Activated CD8-positive, alpha-beta memory T cell treated with anti-CD3 and anti-CD28 coated beads, Interleukin-2, amount 50 U/mL, for 24 hours (primary cell): ENCODE results near the gene INPP1.
"Not testable (repeated sequence)": the region's sequence is repeated elsewhere in the genome, so short reads cannot be mapped to it uniquely, and the experiment has no call there.

ENCODE experiments used
- DNase-seq: peaks from one replicate; pipeline ENCODE4 v3.0.0-alpha.2; 2020; ENCODE audit errors: extremely low read depth

The INPP1 gene

DNA sequence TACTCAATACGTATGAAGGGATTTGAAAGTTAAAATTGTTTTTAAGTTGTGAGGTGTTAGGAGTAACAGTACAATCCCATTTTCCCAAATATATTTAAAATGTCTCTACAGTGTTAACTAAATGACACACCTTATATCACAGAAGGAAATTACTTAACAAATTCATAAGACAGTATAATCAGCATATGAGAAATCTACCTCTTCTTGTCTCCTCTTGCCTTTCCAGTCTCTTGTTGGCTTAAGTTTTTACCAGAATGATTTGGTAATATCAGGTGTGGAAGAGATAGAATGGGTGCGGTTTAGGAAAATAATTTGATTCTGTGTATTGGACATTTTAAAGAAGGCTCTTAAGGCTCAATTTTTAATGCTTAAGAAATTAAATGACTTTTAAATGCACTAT, 9.5 kb upstream of the INPP1 start:
- DNase-seq = no peak

DNA sequence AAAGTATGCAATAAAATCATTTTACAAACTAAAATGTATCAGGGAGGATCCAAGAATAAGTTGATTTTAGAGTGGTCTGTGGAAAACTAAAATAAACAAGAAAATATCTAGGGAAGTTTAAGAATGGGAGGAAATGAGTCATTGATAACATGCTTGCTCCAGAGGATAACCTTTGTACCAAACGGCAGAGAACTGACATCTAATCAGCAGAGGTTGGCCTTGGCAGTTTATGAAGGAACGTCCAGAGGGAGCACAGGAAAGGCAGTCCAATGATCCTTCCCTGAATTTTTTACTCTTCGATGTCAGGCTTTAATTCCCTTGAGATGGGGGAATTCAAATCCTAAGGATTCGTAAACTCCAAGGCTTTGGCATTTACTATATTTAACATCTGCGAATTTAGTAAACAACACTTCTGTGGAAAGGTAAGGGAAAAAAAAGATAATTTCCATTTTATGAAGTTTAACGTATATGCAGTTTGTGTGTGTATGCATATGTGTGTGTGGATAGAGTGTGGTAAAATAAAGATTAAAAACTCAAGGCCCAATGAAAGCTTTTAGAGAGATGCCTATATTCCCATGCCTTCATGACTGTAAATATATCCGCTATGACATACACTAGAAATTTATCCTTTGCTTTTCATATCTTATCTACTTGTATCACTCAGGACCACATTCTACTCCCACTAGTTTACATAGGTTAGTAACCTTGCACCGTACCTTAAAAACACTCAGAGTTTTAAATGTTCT, 8.7 kb upstream of the INPP1 start:
- no peak for DNase-seq

DNA sequence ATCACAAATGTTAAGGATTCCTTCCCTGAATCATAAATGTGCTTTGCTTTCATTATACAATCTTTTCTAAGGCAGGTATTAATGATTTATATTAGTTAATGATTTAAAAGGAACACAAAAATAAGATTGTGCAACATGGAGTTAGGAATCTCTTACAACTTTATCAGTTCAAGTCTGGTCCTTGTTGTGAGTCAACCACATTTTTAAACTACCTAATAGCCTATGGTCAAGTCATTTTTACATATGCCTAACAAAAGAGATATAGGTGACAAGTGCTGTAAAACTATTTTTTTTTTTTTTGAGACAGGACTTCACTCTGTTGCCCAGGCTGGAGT, 8.2 kb upstream of the INPP1 start:
- no peak for DNase-seq

DNA sequence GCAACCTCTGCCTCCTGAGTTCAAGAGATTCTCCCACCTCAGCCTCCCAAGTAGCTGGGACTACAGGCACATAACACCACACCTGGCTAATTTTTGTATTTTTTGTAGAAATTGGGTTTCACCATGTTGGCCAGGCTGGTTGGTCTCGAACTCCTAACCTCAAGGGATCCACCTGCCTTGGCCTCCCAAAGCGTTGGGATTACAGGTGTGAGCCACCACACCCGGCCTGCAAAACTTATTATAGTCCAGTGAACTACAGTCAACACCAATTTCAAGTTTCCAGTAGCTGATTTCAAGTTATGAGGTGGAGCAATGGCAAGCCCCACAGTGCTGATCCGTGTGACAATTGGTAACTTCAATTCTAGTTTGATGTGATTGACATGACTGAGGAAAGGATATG, 7.8 kb upstream of the INPP1 start:
- DNase-seq = not testable (repeated sequence)

DNA sequence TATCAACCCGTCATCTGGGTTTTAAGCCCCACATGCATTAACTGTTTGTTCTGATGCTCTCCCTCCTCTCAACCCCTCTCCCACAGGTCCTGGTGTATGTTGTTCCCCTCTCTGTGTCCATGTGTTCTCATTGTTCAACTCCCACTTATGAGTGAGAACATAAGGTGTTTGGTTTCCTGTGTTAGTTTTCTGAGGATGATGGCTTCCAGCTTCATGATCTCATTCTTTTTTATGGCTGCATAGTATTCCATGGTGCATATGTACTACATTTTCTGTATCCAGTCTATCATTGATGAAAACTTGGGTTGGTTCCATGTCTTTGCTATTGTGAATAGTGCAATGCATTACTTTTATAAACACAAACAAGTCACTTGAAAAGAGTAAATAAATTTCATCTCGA, 7.0 kb upstream of the INPP1 start:
- DNase-seq = no peak

DNA sequence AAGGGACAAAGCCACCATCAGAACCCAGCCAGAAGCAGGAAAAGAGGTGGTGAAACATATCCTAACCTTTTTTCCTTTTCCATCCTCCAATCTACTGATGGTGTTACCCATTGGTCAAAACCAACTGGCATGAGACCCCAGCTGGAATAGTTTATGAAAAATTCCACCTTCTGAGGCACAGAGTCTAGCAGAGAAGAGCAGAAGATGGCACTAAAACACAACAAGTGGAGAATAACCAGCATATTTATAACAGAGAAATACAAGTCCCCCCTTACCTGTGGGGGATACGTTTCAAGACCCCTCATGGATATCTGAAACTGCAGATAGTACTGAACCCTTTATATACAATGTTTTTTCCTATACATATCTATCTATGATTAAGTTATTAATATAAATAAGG, 4.9 kb upstream of the INPP1 start:
- DNase-seq = no peak

DNA sequence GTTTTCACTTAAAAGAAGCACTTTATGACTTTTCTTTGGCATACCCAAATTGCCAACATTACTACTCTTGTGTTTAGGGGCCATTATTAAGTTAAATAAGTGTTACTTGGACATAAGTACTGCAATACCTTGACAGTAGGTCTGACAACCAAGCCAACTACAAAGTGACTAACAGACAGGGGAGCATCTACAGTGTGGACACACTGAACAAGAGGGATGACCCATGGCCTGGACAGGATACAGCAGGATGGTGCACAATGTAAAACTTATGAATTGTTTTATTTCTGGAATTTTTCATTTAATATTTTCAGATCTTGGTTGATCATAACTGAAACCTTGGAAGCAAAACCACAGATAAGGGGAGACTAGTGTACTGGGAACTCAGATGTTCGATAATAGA, 4.0 kb upstream of the INPP1 start:
- no peak for DNase-seq

DNA sequence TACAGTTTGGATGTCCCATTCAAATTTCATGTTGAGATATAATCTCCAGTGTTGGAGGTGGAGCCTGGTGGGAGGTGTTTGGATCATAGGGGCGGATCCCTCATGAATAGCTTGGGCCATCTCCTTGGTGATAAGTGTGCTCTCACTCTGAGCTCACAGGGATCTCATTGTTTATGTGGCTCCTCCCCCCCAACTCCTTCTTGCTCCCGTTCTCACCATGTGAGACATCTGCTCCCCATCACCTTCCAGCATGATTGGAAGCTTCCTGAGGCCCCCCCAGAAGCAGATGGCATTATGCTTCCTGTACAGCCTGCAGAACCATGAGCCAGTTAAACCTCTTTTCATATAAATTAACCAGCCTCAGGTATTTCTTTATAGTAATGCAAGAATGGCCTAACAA, 3.0 kb upstream of the INPP1 start:
- DNase-seq = no peak

DNA sequence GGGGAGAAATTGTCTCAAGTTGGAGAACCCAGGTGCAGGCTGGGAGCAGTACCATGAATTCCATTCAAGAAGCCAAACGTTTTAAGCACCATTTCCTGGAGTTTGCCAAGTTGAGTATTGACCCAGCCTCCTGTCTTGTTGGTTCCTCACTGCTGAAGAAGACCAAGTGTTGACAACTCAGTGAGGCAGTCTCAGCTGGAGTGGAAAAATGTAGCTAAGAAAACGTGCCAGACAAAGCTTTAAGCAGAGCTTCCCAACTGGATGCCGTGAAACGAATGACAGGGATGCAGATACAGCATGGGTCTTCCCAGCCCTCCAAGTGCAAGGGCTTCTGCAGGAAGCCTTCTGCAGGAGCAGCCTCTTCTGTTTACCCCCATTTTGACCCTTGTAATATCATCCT, 778 bp upstream of the INPP1 start:
- no peak for DNase-seq

DNA sequence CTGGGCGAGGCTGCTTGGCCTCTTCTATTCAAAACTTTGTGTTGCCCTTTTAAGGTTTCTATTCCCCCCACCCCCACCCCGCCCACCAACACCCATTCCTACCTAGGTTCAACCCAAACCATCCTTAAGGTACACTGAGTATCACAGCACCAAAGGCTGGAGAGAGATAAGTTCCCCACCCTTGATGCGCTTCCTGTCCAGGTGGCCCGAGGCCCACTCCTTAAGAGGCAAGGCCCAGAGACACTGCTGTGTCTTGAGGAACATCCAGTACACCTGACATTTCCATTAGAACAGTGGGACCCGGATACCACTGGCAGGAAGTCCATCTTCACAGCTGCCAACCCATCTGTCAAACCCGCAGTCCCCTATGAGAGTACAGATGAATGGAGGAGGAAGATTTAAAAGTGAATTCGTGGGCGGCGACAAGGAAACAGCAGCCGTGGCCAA, 277 bp upstream of the INPP1 start:
- no peak for DNase-seq

DNA sequence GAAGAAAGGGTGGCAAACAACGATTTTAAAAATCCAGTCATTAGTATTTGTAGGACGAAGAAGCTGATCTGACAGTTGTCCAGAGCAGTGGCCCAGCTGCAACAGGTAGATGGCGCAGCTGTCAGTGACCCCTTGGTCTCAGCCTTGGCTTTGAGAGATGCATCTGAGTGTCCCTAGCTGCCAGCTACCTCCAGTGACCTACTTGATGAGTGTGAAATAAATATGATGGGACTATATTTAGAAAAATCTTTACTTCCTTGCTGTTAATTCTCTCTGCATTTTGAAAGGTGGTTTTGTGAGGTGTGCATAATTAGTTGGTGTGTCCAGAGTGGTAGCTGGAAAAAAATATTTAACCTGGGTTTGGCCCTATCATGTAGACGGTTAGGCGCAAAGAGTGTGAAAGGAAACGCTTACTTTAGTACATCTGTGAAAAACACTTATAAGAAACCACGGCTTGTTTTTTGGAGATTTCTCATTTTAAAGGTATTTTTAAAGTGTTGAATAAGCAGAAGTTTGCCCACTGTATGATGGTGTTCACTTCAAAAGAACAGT, 963 bp downstream of the INPP1 start:
- no peak for DNase-seq

DNA sequence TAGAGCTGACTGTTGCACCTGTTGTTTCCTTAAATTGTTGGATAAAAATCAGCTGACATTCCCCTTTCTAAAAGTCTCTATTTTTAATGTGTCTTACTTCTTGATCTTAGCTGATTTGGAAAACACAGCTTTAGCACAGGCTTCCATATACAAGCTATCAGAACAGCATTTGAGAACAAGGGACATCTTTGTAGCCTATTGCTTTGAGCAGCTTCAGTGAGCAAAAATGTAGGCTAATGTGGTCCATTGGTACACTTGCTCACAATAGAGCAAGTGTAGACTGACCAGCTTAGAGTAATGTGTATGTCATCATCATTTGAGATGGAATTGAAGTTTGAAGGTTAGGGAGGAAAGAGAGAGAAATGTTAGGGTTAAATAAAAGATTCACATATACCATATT, 7.0 kb downstream of the INPP1 start:
- no peak for DNase-seq

DNA sequence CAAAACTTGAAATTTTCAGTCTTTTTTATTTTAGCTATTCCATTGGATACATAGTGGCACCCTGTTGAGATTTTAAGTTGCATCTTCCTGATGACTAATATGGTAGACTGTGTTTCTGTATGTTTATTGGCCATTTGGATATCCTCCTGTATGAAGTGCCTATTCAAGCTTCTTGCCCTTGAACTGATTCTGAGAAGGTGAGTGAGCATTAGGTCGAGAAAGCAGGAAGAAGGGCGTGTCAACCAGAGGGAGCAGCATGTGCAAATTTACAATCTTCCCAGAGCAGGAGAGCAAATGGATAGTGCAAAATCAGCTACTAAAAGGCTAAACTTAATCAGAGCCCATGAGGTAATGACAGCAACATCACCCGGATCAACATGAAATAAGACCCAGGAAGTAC, 8.6 kb downstream of the INPP1 start:
- no peak for DNase-seq

DNA sequence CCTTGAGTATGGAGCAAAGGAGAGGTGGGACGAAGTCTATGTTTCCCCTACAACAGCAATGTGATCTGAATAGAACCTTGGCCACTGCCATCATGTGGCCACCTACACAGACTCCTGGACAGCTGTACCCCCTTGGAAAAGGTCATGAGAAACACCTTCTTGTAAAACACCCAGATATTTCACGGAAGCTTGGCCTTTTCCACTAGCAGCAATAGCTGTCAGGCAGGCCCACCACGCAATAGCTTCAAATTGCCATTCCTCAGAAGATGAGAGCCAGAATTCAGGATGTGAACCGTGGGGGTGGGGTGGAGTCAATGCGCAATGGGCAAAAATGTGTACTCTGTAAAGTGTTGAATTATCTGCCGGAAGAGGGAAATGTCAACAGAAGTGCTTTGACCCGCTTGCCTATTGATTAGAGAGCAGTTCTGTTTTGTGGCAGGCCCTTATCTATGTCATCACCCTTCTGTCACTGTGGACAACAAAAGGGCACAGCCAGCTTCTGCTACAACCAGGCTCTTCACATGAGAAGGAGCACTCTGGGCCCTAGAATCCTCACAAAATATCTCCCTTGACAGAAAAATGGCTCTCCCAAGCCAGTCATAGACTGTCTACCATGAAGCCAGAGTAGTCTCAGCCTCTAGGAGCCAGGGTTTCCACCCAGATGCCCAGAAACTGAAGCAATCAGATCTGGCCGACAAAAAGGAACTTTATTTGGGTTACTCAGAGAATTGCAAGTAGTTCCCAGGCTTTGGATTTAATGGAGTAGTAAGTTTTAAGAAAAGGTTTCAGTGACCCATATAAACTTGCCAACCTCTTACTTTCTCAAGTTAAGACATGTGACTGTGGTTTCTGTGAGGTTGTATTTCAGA, 9.5 kb downstream of the INPP1 start:
- no peak for DNase-seq

DNA sequence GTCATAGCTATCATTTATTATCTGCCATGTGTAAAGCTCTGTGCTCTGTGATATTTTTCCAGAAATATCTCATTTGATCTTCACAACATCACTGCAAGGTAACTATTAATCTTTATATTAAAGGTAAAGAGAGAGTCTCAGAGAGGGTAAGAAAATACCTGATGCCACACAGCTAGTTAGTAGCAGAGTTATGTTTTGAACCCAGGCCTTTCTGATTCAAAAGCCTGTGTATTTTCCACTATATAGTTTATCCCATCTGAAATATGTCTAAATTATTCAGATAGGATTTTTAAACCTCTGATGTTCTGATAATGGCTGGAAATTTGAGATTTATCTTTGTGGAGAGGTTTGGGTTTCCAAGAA, 10.1 kb downstream of the INPP1 start:
- DNase-seq = no peak

DNA sequence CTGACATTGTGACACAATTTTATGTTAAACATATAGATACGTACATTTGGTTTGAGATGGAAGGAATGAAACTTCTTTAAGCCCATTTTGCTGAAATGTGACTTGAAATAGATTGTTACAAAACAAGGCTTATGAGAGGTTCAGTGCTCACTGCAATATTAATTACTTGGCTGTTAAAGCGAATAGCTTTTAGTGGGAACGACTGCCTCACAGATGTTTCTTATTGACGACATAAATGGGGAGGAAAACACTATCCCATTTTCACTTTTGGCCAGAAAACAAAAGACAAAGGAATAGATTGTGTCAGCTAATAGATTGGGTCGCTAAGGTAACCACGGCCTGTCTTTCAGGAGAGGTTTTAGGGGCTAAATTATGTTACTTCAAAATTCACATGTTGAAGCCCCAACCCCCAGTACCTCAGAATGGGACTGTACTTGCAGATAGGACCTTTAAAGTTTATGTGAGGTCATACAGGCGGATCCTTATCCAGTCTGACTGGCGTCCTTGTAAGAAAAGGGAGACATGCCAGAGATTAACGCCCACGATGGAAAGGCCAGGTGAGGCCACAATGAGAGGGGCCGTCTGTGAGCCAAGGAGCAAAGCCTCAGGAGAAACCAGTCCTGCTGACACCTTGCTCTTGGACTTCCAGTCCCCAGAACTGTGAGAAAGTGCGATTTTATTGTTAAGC, 10.8 kb downstream of the INPP1 start:
- no peak for DNase-seq

DNA sequence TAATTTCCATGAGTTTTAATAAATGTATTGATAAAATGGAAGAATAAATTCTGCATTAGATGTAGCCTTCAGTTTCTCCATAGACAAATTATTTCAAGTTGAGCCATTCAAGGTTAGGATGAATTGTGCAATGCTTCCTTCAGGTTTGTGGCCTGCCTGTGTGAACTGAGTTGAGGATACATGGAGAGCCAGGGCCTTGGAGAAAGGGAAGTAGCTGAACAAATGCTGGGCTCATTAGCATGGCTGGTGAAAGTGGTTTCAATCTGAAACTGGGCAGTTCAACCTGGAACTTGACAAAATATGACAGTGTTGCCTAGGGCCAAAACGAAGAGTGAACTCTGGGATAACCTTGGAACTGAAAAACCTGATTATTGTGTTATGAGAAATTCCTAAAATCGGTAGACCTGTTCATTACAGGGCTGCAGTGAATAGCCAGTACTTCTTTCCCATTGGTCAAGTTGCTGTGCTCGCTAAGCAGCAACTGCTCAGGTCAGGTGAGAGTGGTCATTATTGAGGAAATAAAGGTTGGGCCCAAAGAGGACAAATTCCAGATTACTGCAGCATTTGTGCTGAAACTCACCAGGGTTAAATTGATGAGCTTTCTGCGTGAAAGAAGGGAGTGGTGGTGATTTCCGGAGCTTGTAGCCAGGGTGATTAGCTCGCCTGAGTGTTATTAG, 12.7 kb downstream of the INPP1 start:
- DNase-seq = no peak

DNA sequence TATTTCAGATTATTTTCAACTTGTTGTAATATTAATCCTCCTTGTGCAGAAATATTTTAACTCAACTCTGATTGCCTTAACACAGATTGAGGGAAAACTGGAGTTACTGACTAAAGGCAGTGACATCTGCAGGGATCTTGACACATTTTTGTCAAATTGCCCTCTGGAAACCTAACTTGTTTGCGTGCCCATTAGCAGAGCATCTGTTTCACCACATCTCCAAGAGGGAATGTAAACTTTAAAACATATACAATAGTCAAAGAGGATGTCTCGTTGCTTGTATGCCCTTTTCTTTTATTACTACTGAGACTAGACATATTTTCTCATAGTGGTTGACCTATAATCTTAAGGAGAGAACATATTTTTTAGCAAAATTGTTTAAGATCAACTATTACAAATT, 14.2 kb downstream of the INPP1 start:
- no peak for DNase-seq

DNA sequence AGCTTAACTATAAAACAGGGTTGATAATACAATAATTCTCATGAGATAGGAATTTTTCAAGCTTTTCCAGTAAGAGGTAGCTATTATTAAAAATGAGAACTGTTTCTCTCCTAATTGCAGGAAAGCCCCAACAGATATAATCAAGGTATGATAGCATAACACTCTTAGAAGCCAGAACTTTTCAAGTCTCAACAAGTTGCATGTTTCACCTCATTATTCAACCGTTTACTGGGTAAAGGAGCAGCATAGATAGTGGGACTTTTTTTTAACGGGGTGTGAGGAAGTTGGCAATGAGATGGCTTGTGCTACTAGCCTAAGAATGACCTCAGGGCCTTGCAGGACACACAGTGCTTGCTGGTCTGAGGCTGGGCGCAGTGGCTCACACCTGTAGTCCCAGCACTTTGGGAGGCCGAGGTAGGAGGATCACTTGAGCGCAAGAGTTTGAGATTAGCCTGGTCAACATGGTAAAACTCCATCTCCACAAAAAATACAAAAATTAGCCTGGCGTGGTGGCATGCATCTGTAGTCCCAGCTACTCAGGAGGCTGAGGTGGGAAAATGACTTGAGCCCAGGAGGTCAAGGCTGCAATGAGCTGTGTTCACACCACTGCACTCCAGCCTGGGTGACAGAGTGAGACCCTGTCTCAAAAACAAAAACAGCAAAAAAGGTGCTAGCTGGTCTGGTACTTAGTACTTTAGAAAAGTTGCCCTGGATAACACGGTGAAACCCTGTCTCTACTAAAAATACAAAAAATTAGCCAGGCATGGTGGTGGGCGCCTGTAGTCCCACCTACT, 15.5 kb downstream of the INPP1 start:
- DNase-seq = not testable (repeated sequence)

DNA sequence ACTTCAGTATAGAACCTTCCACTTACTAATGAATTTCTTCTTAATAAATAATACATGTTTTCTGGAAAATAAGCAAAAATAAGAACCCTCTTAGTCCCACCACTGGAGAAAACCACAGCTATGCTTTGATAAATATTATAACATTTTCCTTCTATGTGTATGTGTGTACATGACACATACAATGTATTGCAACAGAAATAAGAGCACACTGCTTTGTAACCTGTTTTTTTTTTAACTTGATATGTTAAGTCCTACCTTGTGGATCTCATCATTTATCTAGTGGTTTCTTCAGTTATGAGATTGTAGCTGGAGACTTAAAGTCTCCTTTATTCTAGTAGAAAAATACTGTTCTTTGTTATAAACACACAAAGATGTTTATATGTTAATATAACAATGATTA, 17.2 kb downstream of the INPP1 start:
- DNase-seq = no peak

DNA sequence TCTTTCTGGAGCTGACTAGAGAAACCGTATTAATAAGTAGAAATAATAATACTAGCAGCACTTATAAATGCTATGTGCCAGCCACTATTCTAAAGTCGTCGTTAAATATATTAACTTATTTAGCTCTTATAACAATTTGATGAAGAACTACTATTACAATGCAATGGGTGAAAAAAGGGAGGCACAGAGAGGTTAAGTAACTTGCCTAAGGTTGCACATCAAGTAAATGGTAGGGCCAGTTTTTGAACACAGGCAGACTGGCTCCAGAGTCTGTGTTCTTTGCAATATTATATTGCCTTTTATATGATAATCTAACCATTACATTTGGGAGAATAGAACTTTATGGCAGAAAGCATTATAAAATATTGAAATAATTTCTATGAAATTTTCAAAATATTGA, 17.6 kb downstream of the INPP1 start:
- no peak for DNase-seq
